ENCODE results near the gene CASKIN2. TPM values are rescaled to one million over a fixed set of nuclear protein-coding genes. Genes with fewer than 3 reads are reported as not detected.

Gene CASKIN2
- total and polyA plus RNA-seq, 3 donors from 2014 or later, result 15.6 to 22.6 (median 16.9) TPM

DNA sequence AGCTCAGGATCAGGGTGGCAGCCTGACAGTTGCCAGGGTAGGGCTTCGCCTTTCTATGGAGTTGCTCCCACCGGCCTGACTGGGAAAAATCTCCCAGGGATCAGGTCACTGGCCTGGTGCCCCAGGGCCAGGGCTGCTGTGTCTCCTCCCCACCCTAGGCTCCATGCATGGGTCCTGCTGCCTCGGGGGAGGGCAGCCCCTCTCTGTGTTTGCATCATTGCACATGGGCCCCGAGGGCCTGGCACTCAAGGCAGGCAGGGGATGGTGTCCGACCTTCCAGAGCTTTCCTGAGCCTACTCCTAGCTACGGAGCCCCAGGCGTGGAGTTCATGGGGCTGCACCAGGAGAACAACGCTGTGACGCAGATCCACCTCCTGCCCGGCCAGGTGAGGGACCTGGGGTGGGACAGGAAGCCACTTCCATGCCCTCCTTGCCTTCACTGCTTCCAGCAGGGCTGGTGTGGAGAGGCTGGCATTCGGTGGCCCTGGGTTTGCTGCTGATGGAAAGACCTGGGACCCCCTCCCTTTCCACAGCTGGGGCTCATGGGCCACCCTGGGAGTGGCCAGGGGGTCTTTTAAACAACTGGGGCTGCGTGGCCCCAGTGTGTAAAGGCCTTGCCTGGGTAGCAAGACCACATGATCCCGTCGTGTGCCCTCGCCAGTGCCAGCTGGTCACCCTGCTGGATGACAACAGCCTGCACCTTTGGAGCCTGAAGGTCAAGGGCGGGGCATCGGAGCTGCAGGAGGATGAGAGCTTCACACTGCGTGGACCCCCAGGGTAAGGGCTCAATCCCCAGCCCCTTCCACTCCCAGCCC is 42.7 kb upstream of the CASKIN2 start:
- Histone ChIP-seq H3K36me3 (ENCODE audit: low read depth, missing control alignments) (no peaks in the 10 kb centered on the region), H3K4me3 (no peak overlapping the region), H3K9me3 (no peaks in the 10 kb centered on the region), H3K4me1 (peaks cover 10% of the 10 kb centered on the region), H3K27ac (no peak overlapping the region), H3K27me3 (no peaks in the 10 kb centered on the region)
- WGBS, 2 donors, result 93 to 100% methylated on average over 1 to 18 of the region's 18 CpGs
- DNase-seq, result no peak
- intact Hi-C loops (cut with DNase I; ENCODE audit: low total_unique reads), result no loop called here
- no peak for TF ChIP-seq POLR2A (IDR thresholded peaks at IDR 0.05)
- TF ChIP-seq, protein P1, sequence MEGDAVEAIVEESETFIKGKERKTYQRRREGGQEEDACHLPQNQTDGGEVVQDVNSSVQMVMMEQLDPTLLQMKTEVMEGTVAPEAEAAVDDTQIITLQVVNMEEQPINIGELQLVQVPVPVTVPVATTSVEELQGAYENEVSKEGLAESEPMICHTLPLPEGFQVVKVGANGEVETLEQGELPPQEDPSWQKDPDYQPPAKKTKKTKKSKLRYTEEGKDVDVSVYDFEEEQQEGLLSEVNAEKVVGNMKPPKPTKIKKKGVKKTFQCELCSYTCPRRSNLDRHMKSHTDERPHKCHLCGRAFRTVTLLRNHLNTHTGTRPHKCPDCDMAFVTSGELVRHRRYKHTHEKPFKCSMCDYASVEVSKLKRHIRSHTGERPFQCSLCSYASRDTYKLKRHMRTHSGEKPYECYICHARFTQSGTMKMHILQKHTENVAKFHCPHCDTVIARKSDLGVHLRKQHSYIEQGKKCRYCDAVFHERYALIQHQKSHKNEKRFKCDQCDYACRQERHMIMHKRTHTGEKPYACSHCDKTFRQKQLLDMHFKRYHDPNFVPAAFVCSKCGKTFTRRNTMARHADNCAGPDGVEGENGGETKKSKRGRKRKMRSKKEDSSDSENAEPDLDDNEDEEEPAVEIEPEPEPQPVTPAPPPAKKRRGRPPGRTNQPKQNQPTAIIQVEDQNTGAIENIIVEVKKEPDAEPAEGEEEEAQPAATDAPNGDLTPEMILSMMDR (IDR thresholded peaks at IDR 0.05), result no peak

DNA sequence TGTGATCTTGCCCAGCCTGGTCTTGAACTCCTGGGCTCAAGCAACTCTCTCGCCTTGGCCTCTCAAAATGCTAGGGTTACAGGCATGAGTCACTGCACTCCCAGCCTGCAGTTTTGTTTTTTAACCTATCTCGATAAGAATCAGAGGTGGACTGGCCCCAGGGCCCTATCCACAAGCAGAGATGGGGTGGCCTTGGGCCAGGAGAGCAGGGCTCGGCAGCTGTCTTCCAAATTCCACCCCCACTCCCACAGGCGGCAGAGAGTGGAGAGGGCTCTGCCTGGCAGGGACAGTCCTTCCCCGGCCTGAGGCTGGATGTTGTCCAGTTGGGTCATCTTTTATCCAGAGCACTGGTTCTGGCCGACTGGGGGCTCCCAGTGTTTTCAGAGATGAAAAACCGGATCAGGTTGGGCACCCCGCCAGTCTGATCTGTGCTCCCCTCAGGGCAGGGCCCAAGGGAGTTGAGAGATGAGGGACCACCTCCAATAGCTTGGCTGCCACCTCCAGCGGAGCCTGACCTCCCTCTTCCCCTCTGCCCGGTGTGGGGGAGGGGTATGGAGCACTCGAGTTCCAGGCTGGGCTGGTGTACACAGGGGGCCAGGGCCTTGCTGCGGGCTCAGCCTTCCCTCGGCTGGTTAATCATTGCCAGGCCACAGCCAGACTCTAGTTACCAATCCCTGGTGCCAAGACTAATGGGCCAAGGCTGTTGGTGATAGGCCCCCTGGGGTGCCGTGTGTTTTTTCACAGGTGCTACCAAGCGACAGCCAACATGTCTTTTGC is 41.9 kb upstream of the CASKIN2 start:
- WGBS, 2 donors, result 48 to 58% methylated on average over 9 to 15 of the region's 15 CpGs
- Histone ChIP-seq H3K27ac (no peak overlapping the region), H3K27me3 (no peaks in the 10 kb centered on the region), H3K36me3 (ENCODE audit: low read depth, missing control alignments) (no peaks in the 10 kb centered on the region), H3K4me1 (peaks cover 6% of the 10 kb centered on the region), H3K4me3 (no peak overlapping the region), H3K9me3 (no peaks in the 10 kb centered on the region)
- DNase-seq, result no peak
- TF ChIP-seq, protein P1 (IDR thresholded peaks at IDR 0.05), result no peak
- TF ChIP-seq POLR2A (IDR thresholded peaks at IDR 0.05), result no peak
- intact Hi-C loops (cut with DNase I; ENCODE audit: low total_unique reads), result no loop called here

DNA sequence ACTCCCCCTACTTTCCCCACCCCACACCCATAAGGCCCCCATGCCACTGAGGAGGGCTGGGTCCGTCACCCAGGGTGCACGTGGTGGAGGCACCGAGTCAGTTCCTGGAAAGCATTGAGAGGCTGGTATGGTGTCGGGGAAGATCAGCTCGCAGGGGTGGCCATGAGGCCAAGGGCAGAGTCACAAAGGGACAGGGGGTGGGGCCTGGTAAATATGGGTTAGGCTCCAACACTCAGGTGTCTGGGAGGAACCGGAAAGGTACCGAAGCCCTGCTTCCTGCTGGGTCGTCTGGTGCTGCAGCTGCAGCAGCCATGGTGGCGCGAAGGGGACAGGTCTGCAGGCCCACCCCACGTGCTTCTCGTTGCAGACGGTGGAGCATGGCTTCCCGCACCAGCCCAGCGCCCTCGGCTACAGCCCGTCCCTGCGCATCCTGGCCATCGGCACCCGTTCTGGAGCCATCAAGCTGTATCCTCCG is 40.4 kb upstream of the CASKIN2 start:
- no peak for DNase-seq
- H3K9me3 ChIP-seq, result no peaks in the 10 kb centered on the region
- peaks cover 6% of the 10 kb centered on the region for H3K4me1 ChIP-seq
- H3K27me3 ChIP-seq, result no peaks in the 10 kb centered on the region
- TF ChIP-seq POLR2A (IDR thresholded peaks at IDR 0.05), result no peak
- H3K27ac ChIP-seq, result no peak overlapping the region
- H3K4me3 ChIP-seq, result no peak overlapping the region
- intact Hi-C loops (cut with DNase I; ENCODE audit: low total_unique reads), result no loop called here
- 94 to 99% methylated on average over 11 to 21 of the region's 21 CpGs for WGBS, 2 donors
- no peaks in the 10 kb centered on the region for H3K36me3 ChIP-seq (ENCODE audit: low read depth, missing control alignments)

DNA sequence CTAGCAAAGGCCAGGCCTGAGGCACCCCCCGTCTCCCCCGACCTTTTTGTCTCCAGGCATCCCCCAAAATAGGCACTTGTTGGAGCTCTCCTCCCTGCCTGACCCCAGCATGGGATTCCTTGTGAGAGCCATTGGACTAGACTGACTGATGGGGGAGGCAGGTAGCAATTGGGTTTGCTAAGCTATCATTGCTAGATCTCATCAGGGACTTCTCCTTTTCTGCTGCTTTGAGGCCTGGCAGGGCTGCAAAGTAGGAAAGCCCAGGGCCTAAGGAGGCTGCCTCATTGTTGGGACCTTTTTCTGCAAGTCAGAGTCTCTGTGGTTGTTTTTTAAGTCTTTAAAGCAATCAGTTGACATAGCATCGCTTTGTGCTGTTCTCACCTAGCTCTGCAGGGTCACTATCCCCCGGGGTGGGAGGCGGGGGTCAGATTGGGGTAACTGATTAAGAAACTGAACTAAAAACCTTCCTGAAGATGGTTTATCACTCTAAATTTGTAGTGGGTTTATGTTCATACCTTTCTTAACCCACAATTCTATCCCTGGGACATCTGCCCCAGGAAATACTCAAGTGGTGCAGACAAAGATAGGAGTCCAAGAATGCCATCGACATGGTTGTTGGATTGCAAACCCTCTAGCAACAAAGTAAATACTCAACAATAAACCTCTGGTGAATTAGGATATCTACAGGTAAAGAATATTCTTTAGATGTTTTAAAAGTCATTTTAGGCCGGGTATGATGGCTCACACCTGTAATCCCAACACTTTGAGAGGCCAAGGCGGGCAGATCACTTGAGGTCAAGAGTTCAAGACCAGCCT is 38.2 kb upstream of the CASKIN2 start:
- no peaks in the 10 kb centered on the region for H3K36me3 ChIP-seq (ENCODE audit: low read depth, missing control alignments)
- TF ChIP-seq POLR2A (IDR thresholded peaks at IDR 0.05), result no peak
- TF ChIP-seq, protein P1 (IDR thresholded peaks at IDR 0.05), result no peak
- H3K4me1 ChIP-seq, result peaks cover 6% of the 10 kb centered on the region
- no peaks in the 10 kb centered on the region for H3K27me3 ChIP-seq
- no peak for DNase-seq
- 83 to 91% methylated on average over 8 of the region's 8 CpGs for WGBS, 2 donors
- intact Hi-C loops (cut with DNase I; ENCODE audit: low total_unique reads), result no loop called here
- H3K9me3 ChIP-seq, result no peaks in the 10 kb centered on the region
- H3K27ac ChIP-seq, result no peak overlapping the region
- H3K4me3 ChIP-seq, result no peak overlapping the region
